ENCODE measurements around the gene CTF1.

GRCh38 chr16:30910427-30911029, 14.1 kb downstream of the CTF1 start:
- TF ChIP-seq CTCF (IDR thresholded peaks at IDR 0.05 in 4 of 5, conservative IDR thresholded peaks at IDR 0.05 in 1 of 5), result no peak
- no peak for TF ChIP-seq POLR2A (IDR thresholded peaks at IDR 0.05)

Data from gastrocnemius medialis (tissue), 4 donors.